Chondrocyte (in vitro differentiated cells): ENCODE data around the gene MRPL48. TPM values are rescaled to one million over a fixed set of nuclear protein-coding genes. Genes with fewer than 3 reads are reported as not detected.
"Not testable (repeated sequence)": the region's sequence is repeated elsewhere in the genome, so short reads cannot be mapped to it uniquely, and the experiment has no call there.

ENCODE experiments used
- DNase-seq: peaks from one replicate; pipeline ENCODE4 v3.0.0; 2021; ENCODE audit warnings: mixed read lengths, low spot score
- H3K27ac Mint-ChIP-seq: one replicate; pipeline ENCODE4 v1.8.0; 2021; ENCODE audit warnings: mild to moderate bottlenecking, moderate library complexity, mixed read lengths; ENCODE audit not compliant: unreplicated experiment
- H3K27me3 Mint-ChIP-seq: 2 replicates; pipeline ENCODE4 v1.8.0; 2021; ENCODE audit warnings: low read depth, mixed read lengths
- H3K36me3 Mint-ChIP-seq: 2 replicates; pipeline ENCODE4 v1.8.0; 2021; ENCODE audit warnings: low read depth, mixed read lengths
- H3K4me1 Mint-ChIP-seq: 2 replicates; pipeline ENCODE4 v1.8.0; 2021; ENCODE audit warnings: low read depth, mild to moderate bottlenecking, mixed read lengths
- H3K4me3 Mint-ChIP-seq: one replicate; pipeline ENCODE4 v1.8.0; 2021; ENCODE audit warnings: mild to moderate bottlenecking, moderate library complexity, mixed read lengths; ENCODE audit not compliant: unreplicated experiment
- H3K9me3 Mint-ChIP-seq: 2 replicates; pipeline ENCODE4 v1.8.0; 2021; ENCODE audit warnings: low read depth, mixed read lengths
- CTCF ChIP-seq: fragments of 200-600 bp; sonication (generic); IDR thresholded peaks from 2 replicates; pipeline ENCODE4 v1.5.0; 2021; ENCODE audit warnings: antibody characterized with exemption, mild to moderate bottlenecking, moderate library complexity
- total RNA-seq: library from RNA; stranded (reverse); gene quantifications from 3 replicates; pipeline ENCODE4 v1.2.1, GENCODE V29; 2021

MRPL48 gene
- total RNA-seq, 1 donor from 2014 or later, result 25.8 TPM

GRCh38 chr11:73779084-73779902 lies 8.4 kb upstream of the MRPL48 start:
- H3K4me1 Mint-ChIP-seq, result peaks cover 16% of the 10 kb centered on the region

GRCh38 chr11:73781303-73781702 lies 6.4 kb upstream of the MRPL48 start:
- TF ChIP-seq CTCF, result no peak
- Mint-ChIP-seq H3K27ac (peak overlapping the region; percentile 33), H3K27me3 (no peaks in the 10 kb centered on the region), H3K4me3 (no peak overlapping the region), H3K36me3 (no peaks in the 10 kb centered on the region), H3K9me3 (no peaks in the 10 kb centered on the region), H3K4me1 (peaks cover 18% of the 10 kb centered on the region)
- no peak for DNase-seq

More at GRCh38 chr11:73779084-73779902, 8.4 kb upstream of the MRPL48 start:
- H3K9me3 Mint-ChIP-seq, result no peaks in the 10 kb centered on the region
- peak overlapping the region; percentile 96 for H3K4me3 Mint-ChIP-seq
- peak; percentile 99 for DNase-seq
- no peaks in the 10 kb centered on the region for H3K27me3 Mint-ChIP-seq
- H3K36me3 Mint-ChIP-seq, result no peaks in the 10 kb centered on the region
- peak overlapping the region; percentile 100 for H3K27ac Mint-ChIP-seq
- TF ChIP-seq CTCF, result no peak

- no peaks in the 10 kb centered on the region for H3K36me3 Mint-ChIP-seq
- H3K4me3 Mint-ChIP-seq, result no peak overlapping the region
- no peak for TF ChIP-seq CTCF
- H3K9me3 Mint-ChIP-seq, result no peaks in the 10 kb centered on the region
- H3K27ac Mint-ChIP-seq, result peak overlapping the region; percentile 2
- H3K4me1 Mint-ChIP-seq, result peaks cover 27% of the 10 kb centered on the region
- no peak for DNase-seq
- H3K27me3 Mint-ChIP-seq, result no peaks in the 10 kb centered on the region
Observed at GRCh38 chr11:73783483-73784020, 4.1 kb upstream of the MRPL48 start.

GRCh38 chr11:73784080-73784634 lies 3.5 kb upstream of the MRPL48 start:
- Mint-ChIP-seq H3K27me3 (no peaks in the 10 kb centered on the region), H3K9me3 (no peaks in the 10 kb centered on the region), H3K27ac (peak overlapping the region; percentile 77), H3K4me1 (peaks cover 26% of the 10 kb centered on the region), H3K36me3 (no peaks in the 10 kb centered on the region), H3K4me3 (no peak overlapping the region)
- no peak for TF ChIP-seq CTCF
- DNase-seq, result no peak

GRCh38 chr11:73784734-73785133 lies 2.9 kb upstream of the MRPL48 start:
- H3K27me3 Mint-ChIP-seq, result no peaks in the 10 kb centered on the region
- H3K36me3 Mint-ChIP-seq, result no peaks in the 10 kb centered on the region
- no peaks in the 10 kb centered on the region for H3K9me3 Mint-ChIP-seq
- no peak for DNase-seq
- no peak overlapping the region for H3K4me3 Mint-ChIP-seq
- TF ChIP-seq CTCF, result no peak
- H3K4me1 Mint-ChIP-seq, result peaks cover 26% of the 10 kb centered on the region
- H3K27ac Mint-ChIP-seq, result peak overlapping the region; percentile 77

GRCh38 chr11:73785467-73785866 lies 2.2 kb upstream of the MRPL48 start:
- H3K36me3 Mint-ChIP-seq, H3K4me3 Mint-ChIP-seq, H3K9me3 Mint-ChIP-seq, H3K27ac Mint-ChIP-seq, DNase-seq, H3K27me3 Mint-ChIP-seq: not testable (repeated sequence)
- H3K4me1 Mint-ChIP-seq, result peaks cover 22% of the 10 kb centered on the region
